Sigmoid colon (tissue), 4 donors: ENCODE measurements around the gene CHIT1.

Source experiments
- POLR2AphosphoS5 ChIP-seq, 4 donors: sonication (generic); formaldehyde crosslinking; IDR thresholded peaks; one replicate each; pipeline ENCODE4 v1.6.1; 2017; ENCODE audit warnings: antibody characterized with exemption in 4 of 4
- TF ChIP-seq, protein P1 (sequence below), 4 experiments: fragments of 450-650 bp in 3 of 4; fragments of 200-600 bp in 1 of 4; IDR thresholded peaks; one replicate each; pipeline ENCODE4 v1.5.1; 2016 to 2019; ENCODE audit warnings: antibody characterized with exemption in 4 of 4, mild to moderate bottlenecking in 3 of 4, moderate library complexity in 2 of 4

DNA sequence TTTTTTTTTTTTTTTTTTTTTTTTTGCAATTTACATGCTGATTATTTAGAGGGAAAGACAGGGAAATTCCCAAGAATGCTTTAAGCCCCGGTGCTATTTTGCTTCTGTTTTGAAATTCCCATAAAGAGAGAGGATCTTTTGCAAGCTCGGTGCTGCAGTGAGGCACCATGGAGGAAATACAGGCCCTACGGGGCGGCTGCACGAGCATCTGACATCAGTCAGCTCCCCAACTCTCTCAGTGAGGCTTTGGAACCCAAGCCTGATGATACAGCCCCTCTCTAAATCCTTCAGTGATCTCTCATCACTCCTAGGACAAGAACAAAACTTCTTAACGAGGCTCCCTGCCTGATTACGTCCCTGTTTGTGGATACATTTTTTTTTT lies 42.2 kb downstream of the CHIT1 start:
- TF ChIP-seq, protein P1, sequence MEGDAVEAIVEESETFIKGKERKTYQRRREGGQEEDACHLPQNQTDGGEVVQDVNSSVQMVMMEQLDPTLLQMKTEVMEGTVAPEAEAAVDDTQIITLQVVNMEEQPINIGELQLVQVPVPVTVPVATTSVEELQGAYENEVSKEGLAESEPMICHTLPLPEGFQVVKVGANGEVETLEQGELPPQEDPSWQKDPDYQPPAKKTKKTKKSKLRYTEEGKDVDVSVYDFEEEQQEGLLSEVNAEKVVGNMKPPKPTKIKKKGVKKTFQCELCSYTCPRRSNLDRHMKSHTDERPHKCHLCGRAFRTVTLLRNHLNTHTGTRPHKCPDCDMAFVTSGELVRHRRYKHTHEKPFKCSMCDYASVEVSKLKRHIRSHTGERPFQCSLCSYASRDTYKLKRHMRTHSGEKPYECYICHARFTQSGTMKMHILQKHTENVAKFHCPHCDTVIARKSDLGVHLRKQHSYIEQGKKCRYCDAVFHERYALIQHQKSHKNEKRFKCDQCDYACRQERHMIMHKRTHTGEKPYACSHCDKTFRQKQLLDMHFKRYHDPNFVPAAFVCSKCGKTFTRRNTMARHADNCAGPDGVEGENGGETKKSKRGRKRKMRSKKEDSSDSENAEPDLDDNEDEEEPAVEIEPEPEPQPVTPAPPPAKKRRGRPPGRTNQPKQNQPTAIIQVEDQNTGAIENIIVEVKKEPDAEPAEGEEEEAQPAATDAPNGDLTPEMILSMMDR (IDR thresholded peaks at IDR 0.05) = no peak
- TF ChIP-seq POLR2AphosphoS5 (IDR thresholded peaks at IDR 0.05) = no peak
